DND-41 (cell line): ENCODE data around the gene EXOC3.

Experiments used
- ATAC-seq: fragments of 200-7000 bp; cut with Tn5 transposase; 3 replicates; pipeline ENCODE4 v1.9.1; 2021; ENCODE audit warnings: low read depth; ENCODE audit not compliant: insufficient read depth
- DNase-seq: peaks from one replicate; pipeline ENCODE4 v3.0.0-alpha.2; 2020
- H2AFZ ChIP-seq: 2 replicates; pipeline ENCODE4 v1.6.0; 2012; ENCODE audit warnings: low read depth, low read length
- H3K27ac ChIP-seq: 2 replicates; pipeline ENCODE4 v1.5.1; 2012; ENCODE audit warnings: low read length, inconsistent platforms
- H3K27me3 ChIP-seq: fragments of 200-600 bp; sonication (generic); 2 replicates; pipeline ENCODE4 v1.6.0; 2012; ENCODE audit warnings: low read length, mild to moderate bottlenecking, inconsistent platforms; ENCODE audit not compliant: insufficient read depth, poor library complexity
- H3K36me3 ChIP-seq: 2 replicates; pipeline ENCODE4 v1.5.1; 2012; ENCODE audit warnings: low read length, inconsistent platforms; ENCODE audit not compliant: insufficient read depth
- H3K4me1 ChIP-seq: 2 replicates; pipeline ENCODE4 v1.5.1; 2012; ENCODE audit warnings: mild to moderate bottlenecking, low read length; ENCODE audit not compliant: insufficient read depth
- H3K4me2 ChIP-seq: 2 replicates; pipeline ENCODE4 v1.6.0; 2012; ENCODE audit warnings: mild to moderate bottlenecking, moderate library complexity, low read length, inconsistent platforms; ENCODE audit not compliant: insufficient read depth
- H3K4me3 ChIP-seq, 2 experiments: fragments of 200-600 bp in 1 of 2; shearing (Covaris generic) in 1 of 2; 2 replicates each; pipeline ENCODE4 v1.5.1; 2012 to 2016; ENCODE audit warnings: inconsistent platforms in 2 of 2, low read length in 2 of 2, mild to moderate bottlenecking in 2 of 2, low read depth in 1 of 2, moderate library complexity in 1 of 2
- H3K79me2 ChIP-seq: 2 replicates; pipeline ENCODE4 v1.6.0; 2012; ENCODE audit warnings: low read length, inconsistent platforms; ENCODE audit not compliant: insufficient read depth
- H3K9ac ChIP-seq: 2 replicates; pipeline ENCODE4 v1.6.0; 2012; ENCODE audit warnings: low read depth, mild to moderate bottlenecking, inconsistent platforms, low read length, moderate library complexity
- H3K9me3 ChIP-seq: 2 replicates; pipeline ENCODE4 v1.5.1; 2012; ENCODE audit warnings: low read length, moderate library complexity, mild to moderate bottlenecking, inconsistent platforms; ENCODE audit not compliant: insufficient read depth, severe bottlenecking
- H4K20me1 ChIP-seq: 2 replicates; pipeline ENCODE4 v1.6.0; 2012; ENCODE audit warnings: low read length; ENCODE audit not compliant: insufficient read depth
- CTCF ChIP-seq: IDR thresholded peaks from 2 replicates; pipeline ENCODE4 v1.5.1; 2012; ENCODE audit warnings: borderline replicate concordance, low read length, moderate library complexity, mild to moderate bottlenecking; ENCODE audit not compliant: poor library complexity, severe bottlenecking; ENCODE audit errors: extremely low read depth
- EZH2 ChIP-seq: IDR thresholded peaks from 3 replicates; pipeline ENCODE4 v1.6.1; 2012; ENCODE audit warnings: borderline replicate concordance, low read depth, mild to moderate bottlenecking, moderate library complexity, low read length, inconsistent platforms; ENCODE audit not compliant: severe bottlenecking

EXOC3 gene

DNA sequence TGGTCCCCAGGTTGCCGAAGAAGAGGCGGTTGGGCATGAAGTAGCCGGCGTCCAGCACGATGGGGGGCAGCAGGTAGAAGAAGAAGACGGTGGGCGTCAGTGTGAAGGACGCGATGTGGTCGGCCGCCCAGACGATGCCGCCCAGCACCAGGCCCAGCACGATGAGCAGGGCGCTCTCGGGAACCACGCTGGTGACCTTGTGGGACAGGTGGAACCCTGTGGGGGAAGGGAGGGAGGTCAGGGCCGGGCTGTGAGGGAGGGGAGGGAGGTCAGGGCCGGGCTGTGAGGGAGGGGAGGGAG is 48.8 kb downstream of the EXOC3 start:
- Histone ChIP-seq H3K27me3 (no peaks in the 10 kb centered on the region), H3K36me3 (no peaks in the 10 kb centered on the region), H3K27ac (no peak overlapping the region), H3K4me3 (no peak overlapping the region), H3K9ac (no peak overlapping the region), H3K4me1 (no peaks in the 10 kb centered on the region), H3K79me2 (no peaks in the 10 kb centered on the region), H3K4me2 (no peak overlapping the region), H3K9me3 (no peaks in the 10 kb centered on the region), H2AFZ (no peak overlapping the region), H4K20me1 (no peaks in the 10 kb centered on the region)
- DNase-seq (no peak), ATAC-seq (no peak)
- TF ChIP-seq CTCF: no peak
- no peak for TF ChIP-seq EZH2

GRCh38 chr5:492314-492893 is 49.4 kb downstream of the EXOC3 start:
- Histone ChIP-seq H3K27ac (no peak overlapping the region), H3K27me3 (no peaks in the 10 kb centered on the region), H3K36me3 (no peaks in the 10 kb centered on the region), H3K79me2 (no peaks in the 10 kb centered on the region), H4K20me1 (no peaks in the 10 kb centered on the region), H3K4me1 (no peaks in the 10 kb centered on the region), H3K9ac (no peak overlapping the region), H2AFZ (no peak overlapping the region), H3K4me2 (no peak overlapping the region), H3K4me3 (no peak overlapping the region), H3K9me3 (no peaks in the 10 kb centered on the region)
- ATAC-seq (no peak), DNase-seq (no peak)
- TF ChIP-seq EZH2 (no peak), CTCF (no peak)

- H3K27ac ChIP-seq: no peak overlapping the region
- ATAC-seq (no peak), DNase-seq (no peak)
- H3K79me2 ChIP-seq: no peaks in the 10 kb centered on the region
- no peak overlapping the region for H3K4me2 ChIP-seq
- no peak overlapping the region for H2AFZ ChIP-seq
- no peaks in the 10 kb centered on the region for H3K36me3 ChIP-seq
- no peak overlapping the region for H3K4me3 ChIP-seq
- no peak overlapping the region for H3K9ac ChIP-seq
- no peak for TF ChIP-seq CTCF
- TF ChIP-seq EZH2: no peak
- H3K9me3 ChIP-seq: no peaks in the 10 kb centered on the region
- H3K4me1 ChIP-seq: no peaks in the 10 kb centered on the region
- no peaks in the 10 kb centered on the region for H3K27me3 ChIP-seq
- no peaks in the 10 kb centered on the region for H4K20me1 ChIP-seq
These were observed 50.2 kb downstream of the EXOC3 start for GRCh38 chr5:493119-493701.
